Fibroblast of lung (primary cell): ENCODE data around the gene LPCAT1.

Source experiments
- CTCF ChIP-seq, 2 donors: IDR thresholded peaks in 1 of 2; conservative IDR thresholded peaks in 1 of 2; 1 replicate in 1 of 2; 2 replicates in 1 of 2; pipeline ENCODE4 v1.5.1; 2011 to 2012; ENCODE audit warnings: low read length in 2 of 2, control low read depth in 1 of 2, inconsistent platforms in 1 of 2, low read depth in 1 of 2, mild to moderate bottlenecking in 1 of 2
- EZH2 ChIP-seq: IDR thresholded peaks from 2 replicates; pipeline ENCODE4 v1.5.1; 2012; ENCODE audit warnings: low read length, control low read depth, mild to moderate bottlenecking; ENCODE audit errors: missing control alignments

- TF ChIP-seq CTCF (conservative IDR thresholded peaks at IDR 0.05 in 1 of 2, IDR thresholded peaks at IDR 0.05 in 1 of 2; ENCODE audit: low read depth in 1 of 2, low read length in 2 of 2) (no peak), EZH2 (no peak)
These were observed 109.3 kb downstream of the LPCAT1 start for GRCh38 chr5:1414311-1415058.
